T-helper 1 cell treated with Interleukin-12 subunit alpha and Interleukin-12 subunit beta and Interleukin-4 antibody, amounts not matched to agents 30 μg/mL and 1 μg/mL, for 36 hours (primary cell): Measurements from ENCODE around the gene CA10.

ENCODE experiments used
- H3K27ac Mint-ChIP-seq: one replicate; pipeline ENCODE4 v1.8.0; 2021; ENCODE audit warnings: mild to moderate bottlenecking, mixed read lengths
- H3K27me3 Mint-ChIP-seq: one replicate; pipeline ENCODE4 v1.8.0; 2021; ENCODE audit warnings: low read depth, mixed read lengths
- H3K36me3 Mint-ChIP-seq: one replicate; pipeline ENCODE4 v1.8.0; 2021; ENCODE audit warnings: low read depth, mixed read lengths
- H3K4me1 Mint-ChIP-seq: one replicate; pipeline ENCODE4 v1.8.0; 2021; ENCODE audit warnings: low read depth, mixed read lengths
- H3K4me3 Mint-ChIP-seq: one replicate; pipeline ENCODE4 v1.8.0; 2021; ENCODE audit warnings: mild to moderate bottlenecking, moderate library complexity, mixed read lengths
- H3K9me3 Mint-ChIP-seq: one replicate; pipeline ENCODE4 v1.8.0; 2021; ENCODE audit warnings: mixed read lengths

The CA10 gene

GRCh38 chr17:51914577-51914976 lies 243.9 kb downstream of the CA10 start:
- Mint-ChIP-seq H3K36me3 (no peaks in the 10 kb centered on the region), H3K27me3 (no peaks in the 10 kb centered on the region), H3K4me1 (no peaks in the 10 kb centered on the region), H3K9me3 (no peaks in the 10 kb centered on the region), H3K27ac (no peak overlapping the region), H3K4me3 (no peak overlapping the region)

GRCh38 chr17:51913491-51914205 lies 244.9 kb downstream of the CA10 start:
- H3K4me1 Mint-ChIP-seq: no peaks in the 10 kb centered on the region
- no peaks in the 10 kb centered on the region for H3K9me3 Mint-ChIP-seq
- no peaks in the 10 kb centered on the region for H3K36me3 Mint-ChIP-seq
- H3K27me3 Mint-ChIP-seq: no peaks in the 10 kb centered on the region
- H3K4me3 Mint-ChIP-seq: no peak overlapping the region
- no peak overlapping the region for H3K27ac Mint-ChIP-seq

GRCh38 chr17:51912939-51913338 lies 245.6 kb downstream of the CA10 start:
- no peaks in the 10 kb centered on the region for H3K9me3 Mint-ChIP-seq
- no peaks in the 10 kb centered on the region for H3K27me3 Mint-ChIP-seq
- no peak overlapping the region for H3K4me3 Mint-ChIP-seq
- no peaks in the 10 kb centered on the region for H3K4me1 Mint-ChIP-seq
- H3K27ac Mint-ChIP-seq: no peak overlapping the region
- no peaks in the 10 kb centered on the region for H3K36me3 Mint-ChIP-seq

- Mint-ChIP-seq H3K9me3 (no peaks in the 10 kb centered on the region), H3K36me3 (no peaks in the 10 kb centered on the region), H3K4me1 (no peaks in the 10 kb centered on the region), H3K27me3 (no peaks in the 10 kb centered on the region), H3K4me3 (no peak overlapping the region), H3K27ac (no peak overlapping the region)
These were observed 247.3 kb downstream of the CA10 start for GRCh38 chr17:51911237-51911636.

- Mint-ChIP-seq H3K4me3 (no peak overlapping the region), H3K27me3 (no peaks in the 10 kb centered on the region), H3K27ac (no peak overlapping the region), H3K36me3 (no peaks in the 10 kb centered on the region), H3K9me3 (no peaks in the 10 kb centered on the region), H3K4me1 (no peaks in the 10 kb centered on the region)
These were observed 248.5 kb downstream of the CA10 start for GRCh38 chr17:51909971-51910370.

GRCh38 chr17:51908841-51909537 lies 249.5 kb downstream of the CA10 start:
- Mint-ChIP-seq H3K36me3 (no peaks in the 10 kb centered on the region), H3K9me3 (no peaks in the 10 kb centered on the region), H3K4me1 (no peaks in the 10 kb centered on the region), H3K27me3 (no peaks in the 10 kb centered on the region), H3K4me3 (no peak overlapping the region), H3K27ac (no peak overlapping the region)

GRCh38 chr17:51907041-51907440 lies 251.5 kb downstream of the CA10 start:
- H3K4me3 Mint-ChIP-seq: no peak overlapping the region
- no peaks in the 10 kb centered on the region for H3K36me3 Mint-ChIP-seq
- H3K4me1 Mint-ChIP-seq: no peaks in the 10 kb centered on the region
- H3K9me3 Mint-ChIP-seq: no peaks in the 10 kb centered on the region
- H3K27ac Mint-ChIP-seq: no peak overlapping the region
- no peaks in the 10 kb centered on the region for H3K27me3 Mint-ChIP-seq

GRCh38 chr17:51904379-51904778 lies 254.1 kb downstream of the CA10 start:
- H3K36me3 Mint-ChIP-seq: no peaks in the 10 kb centered on the region

GRCh38 chr17:51901242-51901641 lies 257.3 kb downstream of the CA10 start:
- no peak overlapping the region for H3K27ac Mint-ChIP-seq
- no peaks in the 10 kb centered on the region for H3K36me3 Mint-ChIP-seq
- H3K4me3 Mint-ChIP-seq: no peak overlapping the region
- H3K9me3 Mint-ChIP-seq: no peaks in the 10 kb centered on the region
- no peaks in the 10 kb centered on the region for H3K27me3 Mint-ChIP-seq
- H3K4me1 Mint-ChIP-seq: no peaks in the 10 kb centered on the region

More at GRCh38 chr17:51904379-51904778, 254.1 kb downstream of the CA10 start:
- Mint-ChIP-seq H3K4me3 (no peak overlapping the region), H3K9me3 (no peaks in the 10 kb centered on the region), H3K27ac (no peak overlapping the region), H3K4me1 (no peaks in the 10 kb centered on the region), H3K27me3 (no peaks in the 10 kb centered on the region)

GRCh38 chr17:51891936-51892335 lies 266.6 kb downstream of the CA10 start:
- Mint-ChIP-seq H3K4me3 (no peak overlapping the region), H3K27ac (no peak overlapping the region), H3K36me3 (no peaks in the 10 kb centered on the region), H3K9me3 (no peaks in the 10 kb centered on the region), H3K4me1 (no peaks in the 10 kb centered on the region), H3K27me3 (no peaks in the 10 kb centered on the region)

- H3K36me3 Mint-ChIP-seq: no peaks in the 10 kb centered on the region
- H3K9me3 Mint-ChIP-seq: no peaks in the 10 kb centered on the region
- H3K27ac Mint-ChIP-seq: no peak overlapping the region
- no peaks in the 10 kb centered on the region for H3K27me3 Mint-ChIP-seq
- H3K4me3 Mint-ChIP-seq: no peak overlapping the region
- no peaks in the 10 kb centered on the region for H3K4me1 Mint-ChIP-seq
These were observed 267.8 kb downstream of the CA10 start for GRCh38 chr17:51890710-51891109.

- Mint-ChIP-seq H3K27ac (no peak overlapping the region), H3K27me3 (no peaks in the 10 kb centered on the region), H3K36me3 (no peaks in the 10 kb centered on the region), H3K4me3 (no peak overlapping the region), H3K4me1 (no peaks in the 10 kb centered on the region), H3K9me3 (no peaks in the 10 kb centered on the region)
These were observed 269.7 kb downstream of the CA10 start for GRCh38 chr17:51888816-51889215.

- Mint-ChIP-seq H3K27ac (no peak overlapping the region), H3K4me1 (no peaks in the 10 kb centered on the region), H3K27me3 (no peaks in the 10 kb centered on the region), H3K36me3 (no peaks in the 10 kb centered on the region), H3K4me3 (no peak overlapping the region), H3K9me3 (no peaks in the 10 kb centered on the region)
These were observed 281.5 kb downstream of the CA10 start for GRCh38 chr17:51876986-51877385.

- Mint-ChIP-seq H3K4me1 (no peaks in the 10 kb centered on the region), H3K4me3 (no peak overlapping the region), H3K27me3 (no peaks in the 10 kb centered on the region)
These were observed 285.2 kb downstream of the CA10 start for GRCh38 chr17:51873302-51873701.

GRCh38 chr17:51869387-51869786 lies 289.1 kb downstream of the CA10 start:
- Mint-ChIP-seq H3K9me3 (no peaks in the 10 kb centered on the region), H3K27me3 (no peaks in the 10 kb centered on the region), H3K36me3 (no peaks in the 10 kb centered on the region), H3K4me3 (no peak overlapping the region), H3K4me1 (no peaks in the 10 kb centered on the region), H3K27ac (no peak overlapping the region)

More at GRCh38 chr17:51873302-51873701, 285.2 kb downstream of the CA10 start:
- Mint-ChIP-seq H3K27ac (no peak overlapping the region), H3K9me3 (no peaks in the 10 kb centered on the region), H3K36me3 (no peaks in the 10 kb centered on the region)
